ENCODE results near the gene TLNRD1.
A peak's percentile ranks its signal among the peaks of the same experiment; 100 is the strongest.

TLNRD1 gene

GRCh38 chr15:80988148-80988796 is 12.5 kb upstream of the TLNRD1 start:
- TF ChIP-seq CTCF (IDR thresholded peaks at IDR 0.05; ENCODE audit: low read depth, low read length): no peak
- TF ChIP-seq EZH2phosphoT487 (IDR thresholded peaks at IDR 0.05; ENCODE audit: low read depth): no peak
- Histone ChIP-seq H3K79me2 (ENCODE audit: low read length) (peaks cover 63% of the 10 kb centered on the region), H3K27me3 (ENCODE audit: low read depth, low read length) (no peaks in the 10 kb centered on the region), H3K9ac (ENCODE audit: low read length) (peak overlapping the region; percentile 99), H3K4me3 (ENCODE audit: low read length) (peak overlapping the region; percentile 99), H3K27ac (ENCODE audit: low read length) (0 out of 2 replicates have a peak overlapping the region, but pooled peaks have one; percentile 46), H3K9me3 (ENCODE audit: insufficient read depth, low read length) (no peaks in the 10 kb centered on the region), H3K36me3 (replicated peaks; ENCODE audit: low read depth, low read length) (peaks cover 23% of the 10 kb centered on the region), H4K20me1 (ENCODE audit: insufficient read depth, low read length) (peaks cover 40% of the 10 kb centered on the region), H3K4me1 (ENCODE audit: low read length) (peaks cover 46% of the 10 kb centered on the region), H2AFZ (ENCODE audit: low read depth, low read length) (no peak overlapping the region), H3K4me2 (ENCODE audit: low read length) (peak overlapping the region; percentile 99)

GRCh38 chr15:80989081-80989517 is 11.6 kb upstream of the TLNRD1 start:
- Histone ChIP-seq H3K36me3 (replicated peaks; ENCODE audit: low read depth, low read length) (peaks cover 22% of the 10 kb centered on the region), H3K4me3 (ENCODE audit: low read length) (peak overlapping the region; percentile 99), H3K9me3 (ENCODE audit: insufficient read depth, low read length) (no peaks in the 10 kb centered on the region), H2AFZ (ENCODE audit: low read depth, low read length) (peak overlapping the region; percentile 59; the same call in 1 of the 2 replicates), H3K27me3 (ENCODE audit: low read depth, low read length) (no peaks in the 10 kb centered on the region), H3K79me2 (ENCODE audit: low read length) (peaks cover 55% of the 10 kb centered on the region), H3K9ac (ENCODE audit: low read length) (peak overlapping the region; percentile 99), H3K4me2 (ENCODE audit: low read length) (peak overlapping the region; percentile 99), H3K4me1 (ENCODE audit: low read length) (peaks cover 46% of the 10 kb centered on the region), H3K27ac (ENCODE audit: low read length) (peak overlapping the region; percentile 46), H4K20me1 (ENCODE audit: insufficient read depth, low read length) (peaks cover 35% of the 10 kb centered on the region)
- TF ChIP-seq CTCF (IDR thresholded peaks at IDR 0.05; ENCODE audit: low read depth, low read length) (no peak), EZH2phosphoT487 (IDR thresholded peaks at IDR 0.05; ENCODE audit: low read depth) (no peak)

GRCh38 chr15:80989518-80990478 is 10.9 kb upstream of the TLNRD1 start, which contains the start of gene MESD:
Gene MESD, minus strand, starts transcription at chr15:80989819. Its CDS starts 28 bp downstream, at chr15:80989791.
- peak within 1 kb of the TSS; percentile 99 for H3K4me3 ChIP-seq (ENCODE audit: low read length)
- peaks cover 22% of the 10 kb centered on the region for H3K36me3 ChIP-seq (replicated peaks; ENCODE audit: low read depth, low read length)
- H3K9me3 ChIP-seq (ENCODE audit: insufficient read depth, low read length): no peaks in the 10 kb centered on the region
- peak within 1 kb of the TSS; percentile 93 for H2AFZ ChIP-seq (ENCODE audit: low read depth, low read length)
- peak within 1 kb of the TSS; percentile 58 for H3K27ac ChIP-seq (ENCODE audit: low read length)
- peaks cover 32% of the 10 kb centered on the region for H4K20me1 ChIP-seq (ENCODE audit: insufficient read depth, low read length)
- peak within 1 kb of the TSS; percentile 99 for H3K4me2 ChIP-seq (ENCODE audit: low read length)
- H3K9ac ChIP-seq (ENCODE audit: low read length): peak within 1 kb of the TSS; percentile 99
- TF ChIP-seq CTCF (IDR thresholded peaks at IDR 0.05; ENCODE audit: low read depth, low read length): no peak
- no peak for TF ChIP-seq EZH2phosphoT487 (IDR thresholded peaks at IDR 0.05; ENCODE audit: low read depth)
- H3K79me2 ChIP-seq (ENCODE audit: low read length): peaks cover 48% of the 10 kb centered on the region
- H3K27me3 ChIP-seq (ENCODE audit: low read depth, low read length): no peaks in the 10 kb centered on the region
- H3K4me1 ChIP-seq (ENCODE audit: low read length): peaks cover 46% of the 10 kb centered on the region

GRCh38 chr15:80990955-80991354 is 9.8 kb upstream of the TLNRD1 start:
- Histone ChIP-seq H3K4me1 (ENCODE audit: low read length) (peaks cover 39% of the 10 kb centered on the region), H3K27me3 (ENCODE audit: low read depth, low read length) (no peaks in the 10 kb centered on the region), H3K27ac (ENCODE audit: low read length) (no peak overlapping the region), H3K4me2 (ENCODE audit: low read length) (peak overlapping the region; percentile 94), H3K9ac (ENCODE audit: low read length) (no peak overlapping the region), H2AFZ (ENCODE audit: low read depth, low read length) (peak overlapping the region; percentile 4; the same call in 1 of the 2 replicates), H3K36me3 (replicated peaks; ENCODE audit: low read depth, low read length) (peaks cover 18% of the 10 kb centered on the region), H3K9me3 (ENCODE audit: insufficient read depth, low read length) (no peaks in the 10 kb centered on the region), H3K79me2 (ENCODE audit: low read length) (peaks cover 36% of the 10 kb centered on the region), H3K4me3 (ENCODE audit: low read length) (no peak overlapping the region), H4K20me1 (ENCODE audit: insufficient read depth, low read length) (peaks cover 21% of the 10 kb centered on the region)
- no peak for TF ChIP-seq EZH2phosphoT487 (IDR thresholded peaks at IDR 0.05; ENCODE audit: low read depth)
- no peak for TF ChIP-seq CTCF (IDR thresholded peaks at IDR 0.05; ENCODE audit: low read depth, low read length)

Data from OCI-LY3 (cell line).